CD4-positive, alpha-beta T cell treated with Interleukin-2 at 100 ng/mL for 4 hours (primary cell): ENCODE results near the gene PCBP4.

ENCODE experiments used
- DNase-seq: peaks from one replicate; pipeline ENCODE4 v3.0.0-alpha.2; 2020; ENCODE audit warnings: low spot score

The PCBP4 gene

DNA sequence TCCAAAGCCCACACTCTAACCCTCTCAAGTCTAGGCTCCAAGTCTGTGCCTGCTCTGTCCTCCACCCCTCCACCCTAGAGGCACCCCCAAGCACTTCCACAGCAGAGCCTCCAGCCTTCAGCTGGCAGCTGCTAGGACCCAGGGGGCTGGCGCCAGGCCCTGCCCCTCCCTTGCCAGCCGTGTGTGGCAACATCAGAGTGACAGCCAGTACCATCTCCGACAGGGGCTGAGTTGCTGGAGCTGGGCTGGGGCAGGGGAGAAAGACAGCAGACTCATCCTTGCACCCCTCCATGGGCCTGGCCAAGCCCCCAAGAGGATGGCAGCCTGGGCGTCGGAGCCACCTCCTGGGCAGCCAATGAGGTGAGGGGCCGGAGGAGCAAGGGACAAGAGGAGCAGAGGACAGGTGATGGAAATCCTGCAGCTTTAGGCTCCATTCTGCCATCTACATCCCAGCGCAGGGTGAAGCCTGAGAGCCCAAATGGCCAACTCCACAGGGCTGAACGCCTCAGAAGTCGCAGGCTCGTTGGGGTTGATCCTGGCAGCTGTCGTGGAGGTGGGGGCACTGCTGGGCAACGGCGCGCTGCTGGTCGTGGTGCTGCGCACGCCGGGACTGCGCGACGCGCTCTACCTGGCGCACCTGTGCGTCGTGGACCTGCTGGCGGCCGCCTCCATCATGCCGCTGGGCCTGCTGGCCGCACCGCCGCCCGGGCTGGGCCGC, 11.9 kb downstream of the PCBP4 start, which contains the start of gene GPR62:
Gene GPR62, plus strand, starts transcription at position 207 of the 718 bp plus-strand sequence. Its CDS starts 272 bp downstream, at position 479.
- no peak for DNase-seq

DNA sequence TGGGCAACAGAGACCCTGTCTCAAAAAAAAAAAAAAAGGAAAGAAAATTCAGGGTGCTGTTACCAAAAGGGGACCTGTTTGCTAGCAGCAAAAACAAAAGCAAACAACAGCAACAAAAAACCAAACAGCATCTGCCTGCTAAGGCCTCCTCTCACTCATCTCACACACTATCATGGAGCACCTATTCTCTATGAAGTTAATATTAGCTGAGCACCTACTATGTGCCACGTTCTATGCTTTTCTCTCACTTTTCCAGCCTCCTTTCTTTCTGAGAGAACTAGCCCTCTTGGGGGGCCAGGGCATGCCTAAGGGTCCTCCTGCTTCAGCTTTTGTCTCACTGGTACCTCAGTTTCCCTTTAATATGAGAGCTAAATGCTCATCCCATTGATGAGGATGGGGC, 12.5 kb downstream of the PCBP4 start:
- DNase-seq = no peak

DNA sequence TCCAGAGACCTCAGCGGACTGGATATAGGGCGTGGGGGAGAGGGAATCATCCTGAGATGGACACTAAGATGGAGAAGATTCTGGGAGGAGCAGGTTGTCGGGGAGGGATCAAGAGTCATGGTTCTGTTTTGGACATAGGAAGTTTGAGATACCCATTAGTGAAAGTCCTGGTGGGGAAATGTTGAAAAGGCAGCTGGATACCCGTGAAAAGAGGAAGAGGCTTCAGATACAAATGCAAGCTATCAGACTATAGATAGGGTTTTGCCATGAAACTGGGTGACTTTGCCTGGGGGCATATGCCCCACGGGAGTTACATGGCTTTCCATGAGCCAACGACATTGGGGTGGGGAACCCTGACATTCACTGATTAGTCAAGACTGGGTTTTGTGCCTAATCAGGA, 13.1 kb downstream of the PCBP4 start:
- no peak for DNase-seq

DNA sequence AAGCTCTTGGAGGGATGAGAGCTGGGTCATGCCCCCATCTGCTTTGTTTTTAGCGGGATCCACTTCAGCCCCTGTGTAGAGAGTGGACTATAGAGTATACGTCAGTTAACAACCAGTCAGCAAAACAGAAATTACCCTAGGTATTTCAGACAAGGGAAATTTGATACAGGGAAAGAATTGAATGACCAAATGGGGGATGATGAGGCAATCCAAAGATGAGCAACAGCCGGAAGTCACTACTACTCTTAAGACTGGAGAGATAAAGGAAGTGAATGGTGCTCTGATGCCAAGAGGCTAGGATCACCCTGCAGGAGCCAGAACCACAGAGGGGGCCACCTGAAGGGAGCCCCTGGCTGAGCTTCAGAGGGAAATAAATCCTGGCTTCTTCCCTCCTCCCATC, 13.8 kb downstream of the PCBP4 start:
- DNase-seq = no peak

DNA sequence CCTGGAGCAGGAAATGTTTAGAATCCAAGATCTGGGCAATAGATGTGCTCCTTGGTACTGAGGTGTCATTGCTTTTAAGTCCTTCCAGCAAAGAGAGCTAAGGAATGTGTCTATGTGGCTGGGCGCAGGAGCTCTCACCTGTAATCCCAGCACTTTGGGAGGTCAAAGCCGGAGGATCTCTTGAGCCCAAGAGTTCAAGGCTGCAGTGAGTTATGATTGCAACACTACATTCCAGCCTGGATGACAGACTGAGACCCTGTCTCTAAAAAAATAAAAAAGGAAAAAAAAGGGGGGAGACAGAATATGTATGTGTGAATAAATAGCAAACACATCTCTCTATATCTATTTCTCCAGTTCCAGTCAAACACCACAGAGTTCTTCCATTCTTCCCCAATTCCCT, 16.4 kb downstream of the PCBP4 start:
- no peak for DNase-seq

DNA sequence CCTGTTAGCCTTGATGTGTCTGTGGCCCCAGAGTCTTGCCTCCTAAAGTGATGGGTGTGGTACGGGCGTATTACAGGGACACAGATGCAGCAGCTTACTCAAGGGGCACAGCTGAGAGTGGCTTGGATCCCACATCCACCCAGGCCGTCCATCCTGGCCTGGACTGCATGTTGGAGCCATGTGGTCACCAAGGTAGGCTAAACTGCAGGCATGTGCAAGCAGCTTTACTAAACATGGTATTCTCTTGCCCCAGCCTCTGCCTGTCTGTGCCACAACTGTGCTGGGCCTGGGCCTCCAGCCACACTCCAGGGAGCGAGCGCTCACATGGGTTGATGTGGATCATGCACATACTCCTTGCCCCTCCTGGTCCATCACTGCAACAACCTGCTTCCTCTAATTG, 18.1 kb downstream of the PCBP4 start:
- DNase-seq = no peak

DNA sequence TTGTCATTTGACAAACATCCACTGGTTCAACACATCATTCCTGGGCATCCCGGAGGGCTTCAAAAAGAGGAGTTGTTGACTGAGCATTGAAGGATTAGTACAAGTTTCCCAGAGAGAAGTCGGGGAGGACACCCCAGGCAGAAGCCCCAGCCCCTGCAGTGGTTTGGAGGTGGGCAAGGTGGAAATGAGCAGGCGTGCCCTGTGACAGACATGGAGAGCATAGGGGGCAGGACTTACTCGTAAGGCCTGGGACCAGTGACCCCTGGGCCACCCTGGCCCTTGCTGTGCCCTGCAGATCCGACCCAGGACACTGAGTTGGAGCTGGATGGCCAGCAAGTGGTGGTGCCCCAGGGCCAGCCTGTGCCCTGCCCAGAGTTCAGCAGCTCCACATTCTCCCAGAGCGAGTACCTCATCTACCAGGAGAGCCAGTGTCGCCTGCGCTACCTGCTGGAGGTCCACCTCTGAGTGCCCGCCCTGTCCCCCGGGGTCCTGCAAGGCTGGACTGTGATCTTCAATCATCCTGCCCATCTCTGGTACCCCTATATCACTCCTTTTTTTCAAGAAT, 19.2 kb downstream of the PCBP4 start:
- DNase-seq = no peak

DNA sequence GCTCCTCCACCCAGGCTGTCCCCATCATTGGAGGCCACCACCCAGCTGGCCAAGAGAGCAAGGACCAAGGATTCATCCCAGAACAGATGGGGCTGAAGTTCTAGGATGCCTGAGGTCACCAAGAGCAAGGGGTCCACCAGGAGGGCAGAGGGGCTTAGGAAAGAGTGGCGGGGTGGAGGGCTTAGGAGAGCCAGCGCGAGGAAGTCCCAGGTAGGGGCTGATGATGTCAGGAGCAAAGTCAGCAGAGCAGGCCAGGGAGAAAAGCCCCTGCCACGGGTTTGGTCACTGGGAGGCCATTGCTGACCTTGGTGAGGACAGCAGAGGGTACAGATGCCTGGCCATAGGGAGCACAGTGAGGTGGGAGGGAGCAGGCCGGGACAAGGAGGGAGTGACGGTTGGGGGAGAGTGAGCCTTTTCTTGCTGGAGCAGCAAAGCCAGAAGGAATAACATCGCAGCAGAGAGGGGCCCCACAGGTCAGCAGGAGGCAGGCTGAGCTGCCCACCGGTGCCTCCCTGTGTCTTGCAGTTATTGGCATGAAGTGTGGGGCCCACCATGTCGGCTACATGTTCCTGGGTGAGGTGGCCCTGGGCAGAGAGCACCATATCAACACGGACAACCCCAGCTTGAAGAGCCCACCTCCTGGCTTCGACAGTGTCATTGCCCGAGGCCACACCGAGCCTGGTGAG, 19.9 kb downstream of the PCBP4 start:
- DNase-seq = no peak

DNA sequence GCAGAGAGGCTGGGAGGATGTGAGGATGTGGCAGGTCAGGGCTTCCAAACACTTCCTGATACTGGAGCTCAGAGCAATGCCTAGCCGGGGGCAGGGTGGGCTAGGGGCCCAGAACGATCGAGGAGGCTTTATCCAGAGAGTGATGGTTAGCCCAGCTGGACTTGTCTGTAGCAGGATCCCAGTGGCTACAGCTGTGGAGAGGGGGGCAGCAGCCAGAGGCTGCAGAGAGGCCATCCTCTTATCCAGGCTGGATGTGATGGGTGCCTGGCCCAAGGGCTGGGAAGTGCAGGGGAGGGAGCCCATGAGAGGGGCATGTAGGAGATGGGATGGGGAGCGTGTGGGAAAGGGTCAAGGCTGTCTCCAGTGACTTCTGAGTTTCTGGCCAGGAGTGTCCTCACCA, 20.5 kb downstream of the PCBP4 start:
- no peak for DNase-seq

DNA sequence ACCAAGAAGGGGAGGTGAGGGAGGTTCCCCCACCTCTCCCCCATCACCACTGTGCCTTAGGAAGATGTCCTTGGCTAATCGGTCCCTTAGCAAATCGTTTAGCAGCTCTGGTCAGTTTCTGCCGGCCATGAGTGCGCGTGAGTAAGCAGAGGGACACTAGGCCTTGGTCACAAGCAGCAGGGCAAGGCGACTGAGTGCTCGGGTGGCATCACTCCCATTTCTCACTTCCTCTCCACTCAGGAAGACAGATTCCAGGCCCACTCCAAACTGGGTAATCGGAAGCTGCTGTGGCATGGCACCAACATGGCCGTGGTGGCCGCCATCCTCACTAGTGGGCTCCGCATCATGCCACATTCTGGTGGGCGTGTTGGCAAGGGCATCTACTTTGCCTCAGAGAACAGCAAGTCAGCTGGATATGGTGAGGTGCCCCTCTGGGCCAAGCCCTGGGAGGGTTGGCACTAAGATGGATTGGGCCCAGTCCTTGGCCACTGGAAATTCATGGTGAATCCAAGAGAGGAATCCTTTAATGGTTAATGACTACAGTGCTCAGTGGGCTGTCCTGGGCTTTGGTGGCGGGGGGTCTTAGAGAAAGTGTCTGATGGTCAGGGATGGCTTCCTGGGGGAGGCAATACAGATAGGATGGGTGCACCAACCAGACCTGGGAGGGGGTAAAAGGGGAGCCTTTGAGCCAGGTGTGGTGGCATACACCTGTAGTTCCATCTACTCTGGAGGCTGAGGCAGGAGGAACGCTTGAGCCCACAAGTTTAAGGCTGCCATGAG, 21.1 kb downstream of the PCBP4 start:
- no peak for DNase-seq

DNA sequence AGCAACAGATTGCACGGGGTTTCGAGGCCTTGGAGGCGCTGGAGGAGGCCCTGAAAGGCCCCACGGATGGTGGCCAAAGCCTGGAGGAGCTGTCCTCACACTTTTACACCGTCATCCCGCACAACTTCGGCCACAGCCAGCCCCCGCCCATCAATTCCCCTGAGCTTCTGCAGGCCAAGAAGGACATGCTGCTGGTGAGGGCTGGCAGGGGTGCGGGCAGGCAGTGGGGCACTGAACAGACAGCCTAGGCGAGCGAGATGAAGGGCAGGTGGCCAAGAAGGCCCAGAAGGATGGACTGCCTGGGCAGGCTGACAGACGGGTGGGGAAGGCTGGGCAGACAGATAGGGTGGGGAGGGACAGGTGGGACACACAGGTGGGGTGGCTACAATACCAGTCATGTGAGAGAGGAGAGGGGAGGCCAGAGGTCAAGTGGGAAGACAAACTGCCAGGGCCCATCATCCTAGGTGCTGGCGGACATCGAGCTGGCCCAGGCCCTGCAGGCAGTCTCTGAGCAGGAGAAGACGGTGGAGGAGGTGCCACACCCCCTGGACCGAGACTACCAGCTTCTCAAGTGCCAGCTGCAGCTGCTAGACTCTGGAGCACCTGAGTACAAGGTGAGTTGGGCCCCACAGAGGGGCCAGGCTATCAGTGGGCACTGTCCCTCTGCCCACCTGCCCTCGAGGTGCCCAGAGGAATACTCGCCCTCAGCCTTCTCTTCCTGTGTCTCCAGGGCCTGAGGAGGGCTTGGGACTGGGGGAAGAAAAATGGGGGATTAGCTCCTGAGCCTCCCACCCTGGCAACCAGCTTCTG, 22.0 kb downstream of the PCBP4 start:
- DNase-seq = no peak

DNA sequence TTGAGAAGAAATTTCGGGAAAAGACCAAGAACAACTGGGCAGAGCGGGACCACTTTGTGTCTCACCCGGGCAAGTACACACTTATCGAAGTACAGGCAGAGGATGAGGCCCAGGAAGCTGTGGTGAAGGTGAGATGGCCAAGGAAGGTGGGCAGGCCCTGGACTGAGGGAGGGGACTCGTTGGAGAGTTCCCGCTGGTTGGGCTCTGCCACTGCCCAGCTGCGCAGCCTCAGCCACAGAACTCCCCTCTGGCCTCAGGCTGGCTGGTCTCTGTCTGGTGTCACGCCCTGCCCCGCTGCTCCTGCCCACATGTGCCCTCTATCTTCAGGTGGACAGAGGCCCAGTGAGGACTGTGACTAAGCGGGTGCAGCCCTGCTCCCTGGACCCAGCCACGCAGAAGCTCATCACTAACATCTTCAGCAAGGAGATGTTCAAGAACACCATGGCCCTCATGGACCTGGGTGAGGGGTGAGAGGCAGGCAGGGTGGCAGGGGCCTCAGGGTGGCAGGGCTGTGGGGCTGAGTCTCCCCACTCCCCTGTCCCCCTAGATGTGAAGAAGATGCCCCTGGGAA, 22.7 kb downstream of the PCBP4 start:
- no peak for DNase-seq

DNA sequence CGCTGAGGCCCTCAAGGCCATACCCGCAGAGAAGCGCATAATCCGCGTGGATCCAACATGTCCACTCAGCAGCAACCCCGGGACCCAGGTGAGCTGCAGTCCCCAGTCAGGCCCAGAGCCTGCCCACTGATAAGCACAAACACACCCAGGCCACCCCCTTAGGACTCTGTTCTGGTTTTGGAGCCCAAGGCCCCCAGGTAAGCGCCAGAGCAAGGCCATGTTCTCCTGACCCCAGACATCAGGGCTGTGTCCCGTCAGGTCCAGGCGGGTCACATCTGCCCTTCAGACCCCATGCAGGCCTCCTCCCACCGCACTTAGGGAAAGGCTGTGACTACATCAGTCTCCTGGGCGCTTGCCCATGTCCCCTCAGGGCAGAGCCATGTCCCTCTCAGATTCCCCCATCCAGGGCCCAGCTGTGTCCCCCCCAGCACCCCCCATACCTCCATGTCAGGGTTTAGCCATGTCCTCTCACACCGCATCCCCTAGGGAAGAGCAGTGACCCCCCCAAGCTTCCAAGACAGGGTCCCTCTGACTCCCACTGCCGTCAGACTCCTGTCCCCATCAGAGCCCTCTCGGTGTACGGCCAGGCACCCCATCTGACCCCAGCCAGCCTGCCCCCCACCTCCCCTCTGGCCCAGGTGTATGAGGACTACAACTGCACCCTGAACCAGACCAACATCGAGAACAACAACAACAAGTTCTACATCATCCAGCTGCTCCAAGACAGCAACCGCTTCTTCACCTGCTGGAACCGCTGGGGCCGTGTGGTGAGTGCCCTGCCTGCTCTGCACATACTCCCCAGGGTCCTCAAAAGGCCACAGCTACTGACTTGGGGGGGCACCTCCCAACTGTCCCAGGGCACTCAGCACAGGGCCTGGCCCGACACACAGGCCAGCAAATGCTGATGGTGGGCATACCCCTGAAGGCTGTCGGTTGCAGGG, 23.5 kb downstream of the PCBP4 start:
- DNase-seq = no peak

DNA sequence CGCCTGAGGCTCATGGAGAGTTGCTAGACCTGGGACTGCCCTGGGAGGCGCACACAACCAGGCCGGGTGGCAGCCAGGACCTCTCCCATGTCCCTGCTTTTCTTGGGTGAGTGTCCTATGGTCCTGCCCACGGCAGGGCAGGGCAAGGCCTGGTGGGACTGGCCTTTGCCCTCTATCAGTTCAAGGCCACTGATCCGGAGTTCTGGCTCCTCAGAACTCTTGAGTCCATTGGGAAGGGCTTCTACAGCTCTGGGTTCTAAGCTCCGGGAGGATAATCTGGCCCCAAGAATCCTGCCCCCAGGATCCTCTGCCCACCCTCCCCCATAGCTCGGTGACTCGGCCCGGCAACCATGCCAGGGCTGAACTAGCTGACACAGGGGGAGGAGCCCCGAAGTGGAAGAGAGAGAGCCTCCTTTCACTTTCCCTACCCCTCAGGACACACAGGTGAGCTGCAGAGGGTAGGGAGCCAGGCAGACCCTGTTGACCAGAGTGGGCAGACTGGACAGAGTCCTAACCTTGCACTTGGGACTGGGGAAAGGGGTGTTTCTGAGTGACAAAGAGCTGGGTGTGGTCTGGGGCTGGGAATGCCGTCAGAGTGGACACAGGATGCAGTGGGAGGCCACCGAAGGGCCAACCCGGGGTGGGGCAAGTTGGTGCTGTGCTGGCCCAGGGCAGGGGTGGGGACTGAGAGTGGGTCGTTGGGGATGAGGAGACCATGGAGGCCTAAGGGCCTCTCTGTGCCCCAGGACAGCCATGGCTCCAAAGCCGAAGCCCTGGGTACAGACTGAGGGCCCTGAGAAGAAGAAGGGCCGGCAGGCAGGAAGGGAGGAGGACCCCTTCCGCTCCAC, 24.4 kb downstream of the PCBP4 start:
- peak; percentile 60 for DNase-seq

DNA sequence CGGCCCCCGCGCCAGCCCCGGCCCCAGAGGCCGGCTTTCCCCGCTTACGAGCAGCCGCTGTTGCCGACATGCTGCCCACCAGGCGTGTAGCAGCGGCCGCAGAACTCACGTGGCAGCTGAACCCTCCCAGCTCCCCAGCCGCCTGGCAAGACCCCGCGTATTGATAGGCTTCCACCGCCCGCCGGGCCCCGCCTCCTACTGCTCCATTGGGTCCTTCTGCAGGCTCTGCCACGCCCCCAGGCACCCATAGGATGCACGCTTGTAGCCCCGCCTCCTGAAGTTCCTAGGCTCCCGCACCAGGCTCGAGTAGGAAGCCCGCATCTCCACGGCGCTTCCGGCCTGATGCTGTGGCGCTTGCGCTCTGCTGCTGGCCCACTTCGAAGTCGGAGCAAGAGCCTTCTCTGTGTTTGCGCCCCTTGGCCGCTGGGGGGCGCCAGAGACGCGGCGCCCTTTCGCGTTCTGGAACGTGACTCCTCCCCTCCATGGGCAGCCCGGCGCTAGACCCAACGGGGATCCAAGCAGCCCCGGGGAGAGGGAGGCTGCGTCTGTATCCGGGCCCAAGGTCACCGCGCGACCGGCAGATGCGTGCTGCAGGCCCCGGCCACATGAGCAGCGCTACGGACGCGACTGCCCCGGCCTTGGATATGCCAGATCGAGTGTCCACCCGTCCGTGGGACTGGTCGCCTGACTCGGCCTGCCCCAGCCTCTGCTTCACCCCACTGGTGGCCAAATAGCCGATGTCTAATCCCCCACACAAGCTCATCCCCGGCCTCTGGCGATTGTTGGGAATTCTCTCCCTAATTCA, 25.3 kb downstream of the PCBP4 start, which contains the start of the genes PARP3 and RRP9:
Gene PARP3, plus strand, starts transcription at position 566 of the 805 bp plus-strand sequence. CDS start 993 bp downstream, outside the sequence.
Gene RRP9, minus strand, starts transcription at position 107 of the 805 bp plus-strand sequence. Its CDS starts 37 bp downstream, at position 70.
- peak; percentile 100 for DNase-seq

DNA sequence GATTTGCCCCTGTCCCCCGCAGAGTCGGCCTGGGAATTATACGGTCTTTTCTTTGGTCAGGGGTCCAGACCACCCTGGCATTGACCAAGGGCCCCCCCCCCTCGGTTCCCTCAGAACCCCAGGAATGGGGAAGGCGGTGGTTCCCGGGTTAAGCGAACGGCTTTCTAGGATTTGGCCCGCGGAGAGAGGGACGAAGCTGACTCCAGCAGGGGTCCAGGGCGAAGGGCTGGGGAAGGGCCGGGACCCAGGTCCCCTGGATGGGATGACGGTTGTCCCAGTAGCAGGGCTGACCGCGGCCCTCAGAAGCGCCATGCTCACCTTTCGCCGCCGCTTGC, 25.8 kb downstream of the PCBP4 start:
- no peak for DNase-seq

DNA sequence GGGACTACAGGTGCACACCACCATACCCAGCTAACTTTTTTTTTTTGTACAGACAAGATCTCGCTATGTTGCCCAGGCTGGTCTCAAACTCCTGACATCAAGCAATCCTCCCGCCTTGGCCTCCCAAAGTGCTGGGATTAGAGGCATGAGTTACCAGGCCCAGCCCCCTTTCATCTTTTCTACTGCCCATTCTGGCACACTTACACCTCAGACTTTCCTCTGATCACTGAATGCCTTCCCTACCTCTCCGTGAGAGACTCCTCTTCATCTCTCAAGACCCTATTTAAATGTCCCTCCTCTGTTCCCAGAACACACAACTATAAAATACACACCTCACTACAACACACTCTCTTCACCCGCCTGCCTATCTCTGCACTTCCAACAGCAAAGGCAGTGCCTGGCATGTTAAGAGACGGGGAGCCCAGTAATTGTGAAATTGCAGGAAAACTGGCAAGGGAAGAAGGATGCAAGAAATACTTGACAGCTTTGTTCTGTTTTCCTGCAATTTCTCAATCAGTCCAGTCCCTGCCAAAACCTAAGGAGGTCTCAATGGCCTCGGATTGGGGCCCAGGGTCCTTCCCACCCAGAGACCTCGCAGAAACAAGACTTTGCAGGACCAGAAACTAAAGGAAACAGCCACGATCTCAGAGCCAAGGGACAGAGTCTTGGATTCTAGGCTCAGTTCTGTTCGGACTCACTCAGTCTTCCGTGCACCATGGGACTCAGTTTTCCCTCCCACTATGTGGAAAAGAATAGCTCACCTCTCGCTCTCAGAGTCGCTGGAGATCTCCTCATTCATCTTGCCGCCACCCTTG, 26.4 kb downstream of the PCBP4 start:
- DNase-seq = no peak
